NOMO-1 treated with dmso at 0.1 percent for 144 hours (cell line): ENCODE results near the gene COL4A3.
"Not testable (repeated sequence)": the region's sequence is repeated elsewhere in the genome, so short reads cannot be mapped to it uniquely, and the experiment has no call there.

Experiments used
- DNase-seq: peaks from one replicate; lab custom pipeline; 2025; ENCODE audit not compliant: unreplicated experiment; lab: John Stamatoyannopoulos, UW

COL4A3 gene

GRCh38 chr2:227205701-227206100 is 41.3 kb downstream of the COL4A3 start:
- no peak for DNase-seq

GRCh38 chr2:227206406-227206805 is 42.0 kb downstream of the COL4A3 start:
- DNase-seq: no peak

- no peak for DNase-seq
Observed at GRCh38 chr2:227207573-227207972, 43.1 kb downstream of the COL4A3 start.

- no peak for DNase-seq
Observed at GRCh38 chr2:227214622-227215041, 50.2 kb downstream of the COL4A3 start.

- DNase-seq: no peak
Observed at GRCh38 chr2:227219312-227220105, 55.1 kb downstream of the COL4A3 start.

GRCh38 chr2:227221120-227221519 is 56.7 kb downstream of the COL4A3 start:
- DNase-seq: no peak

- DNase-seq: no peak
Observed at GRCh38 chr2:227222292-227222691, 57.9 kb downstream of the COL4A3 start.

GRCh38 chr2:227225641-227226040 is 61.2 kb downstream of the COL4A3 start:
- DNase-seq: not testable (repeated sequence)

GRCh38 chr2:227228061-227228667 is 63.7 kb downstream of the COL4A3 start:
- DNase-seq: no peak

GRCh38 chr2:227230151-227230550 is 65.7 kb downstream of the COL4A3 start:
- no peak for DNase-seq

GRCh38 chr2:227234429-227234828 is 70.0 kb downstream of the COL4A3 start:
- no peak for DNase-seq

GRCh38 chr2:227237786-227238185 is 73.4 kb downstream of the COL4A3 start:
- no peak for DNase-seq

GRCh38 chr2:227238238-227239237 is 74.1 kb downstream of the COL4A3 start:
- DNase-seq: peak; percentile 2

- no peak for DNase-seq
Observed at GRCh38 chr2:227241005-227241404, 76.6 kb downstream of the COL4A3 start.

GRCh38 chr2:227248876-227249275 is 84.5 kb downstream of the COL4A3 start:
- no peak for DNase-seq

GRCh38 chr2:227252831-227253230 is 88.4 kb downstream of the COL4A3 start:
- DNase-seq: no peak

GRCh38 chr2:227256605-227257004 is 92.2 kb downstream of the COL4A3 start:
- no peak for DNase-seq

GRCh38 chr2:227257820-227258219 is 93.4 kb downstream of the COL4A3 start:
- DNase-seq: no peak

GRCh38 chr2:227260041-227260440 is 95.6 kb downstream of the COL4A3 start:
- DNase-seq: no peak

GRCh38 chr2:227267410-227268115 is 103.1 kb downstream of the COL4A3 start:
- DNase-seq: no peak

- DNase-seq: no peak
Observed at GRCh38 chr2:227280895-227281294, 116.5 kb downstream of the COL4A3 start.
